ENCODE data around the gene SOX9.

SOX9 gene

GRCh38 chr17:72120642-72121163 lies at the start of gene SOX9:
Gene SOX9, plus strand, starts transcription at chr17:72121020. Its CDS starts 372 bp downstream, at chr17:72121392.
- TF ChIP-seq MAX (IDR thresholded peaks at IDR 0.05), result no peak
- TF ChIP-seq TEAD4 (IDR thresholded peaks at IDR 0.05), result no peak
- TF ChIP-seq EGR1 (IDR thresholded peaks at IDR 0.05), result no peak
- no peak for TF ChIP-seq YY1 (IDR thresholded peaks at IDR 0.05; ENCODE audit: low read depth)
- TF ChIP-seq CEBPB (IDR thresholded peaks at IDR 0.05), result no peak
- peak; percentile 91 for TF ChIP-seq TAF1 (IDR thresholded peaks at IDR 0.05; ENCODE audit: low read depth)
- 0 out of 2 replicates have a peak, but pooled peaks have one; percentile 11 for TF ChIP-seq EP300 (IDR thresholded peaks at IDR 0.05; ENCODE audit: borderline replicate concordance)

- TF ChIP-seq CREB1 (IDR thresholded peaks at IDR 0.05; ENCODE audit: low read depth) (no peak), MAX (IDR thresholded peaks at IDR 0.05) (no peak), RAD21 (IDR thresholded peaks at IDR 0.05; ENCODE audit: low read depth) (no peak), REST (IDR thresholded peaks at IDR 0.05; ENCODE audit: low read depth) (no peak), USF1 (IDR thresholded peaks at IDR 0.05) (no peak), TAF1 (IDR thresholded peaks at IDR 0.05; ENCODE audit: low read depth) (no peak), YY1 (IDR thresholded peaks at IDR 0.05; ENCODE audit: low read depth) (no peak), NFIC (IDR thresholded peaks at IDR 0.05) (no peak), CEBPB (IDR thresholded peaks at IDR 0.05) (no peak), EGR1 (IDR thresholded peaks at IDR 0.05) (no peak), EP300 (IDR thresholded peaks at IDR 0.05; ENCODE audit: borderline replicate concordance) (no peak), FOXM1 (IDR thresholded peaks at IDR 0.05; ENCODE audit: borderline replicate concordance, low read depth) (no peak), TEAD4 (IDR thresholded peaks at IDR 0.05) (no peak), TCF12 (IDR thresholded peaks at IDR 0.05; ENCODE audit: low read depth) (no peak)
These were observed 49.5 kb upstream of the SOX9 start for GRCh38 chr17:72071330-72071729.

GRCh38 chr17:72075995-72076677 lies 44.7 kb upstream of the SOX9 start:
- TF ChIP-seq RAD21 (IDR thresholded peaks at IDR 0.05; ENCODE audit: low read depth) (no peak), TAF1 (IDR thresholded peaks at IDR 0.05; ENCODE audit: low read depth) (no peak), FOXM1 (IDR thresholded peaks at IDR 0.05; ENCODE audit: borderline replicate concordance, low read depth) (no peak), TEAD4 (IDR thresholded peaks at IDR 0.05) (no peak)

GRCh38 chr17:72076678-72077030 lies 44.2 kb upstream of the SOX9 start:
- TF ChIP-seq CEBPB (IDR thresholded peaks at IDR 0.05), result no peak
- no peak for TF ChIP-seq FOXM1 (IDR thresholded peaks at IDR 0.05; ENCODE audit: borderline replicate concordance, low read depth)
- TF ChIP-seq YY1 (IDR thresholded peaks at IDR 0.05; ENCODE audit: low read depth), result no peak
- TF ChIP-seq RAD21 (IDR thresholded peaks at IDR 0.05; ENCODE audit: low read depth), result no peak
- TF ChIP-seq EP300 (IDR thresholded peaks at IDR 0.05; ENCODE audit: borderline replicate concordance), result no peak
- TF ChIP-seq REST (IDR thresholded peaks at IDR 0.05; ENCODE audit: low read depth), result no peak
- TF ChIP-seq TCF12 (IDR thresholded peaks at IDR 0.05; ENCODE audit: low read depth), result no peak
- TF ChIP-seq ZBTB7A (IDR thresholded peaks at IDR 0.05; ENCODE audit: low read depth), result no peak
- no peak for TF ChIP-seq TEAD4 (IDR thresholded peaks at IDR 0.05)
- TF ChIP-seq NFIC (IDR thresholded peaks at IDR 0.05), result no peak
- no peak for TF ChIP-seq EGR1 (IDR thresholded peaks at IDR 0.05)

- TF ChIP-seq RAD21 (IDR thresholded peaks at IDR 0.05; ENCODE audit: low read depth) (peak; percentile 24; the same call in 1 of the 2 replicates), REST (IDR thresholded peaks at IDR 0.05; ENCODE audit: low read depth) (no peak), ZBTB7A (IDR thresholded peaks at IDR 0.05; ENCODE audit: low read depth) (no peak)
These were observed 43.4 kb upstream of the SOX9 start for GRCh38 chr17:72077326-72077960.
